OCI-M2 (cell line): ENCODE results near the gene SPTBN5.

Source experiments
- DNase-seq: peaks from one replicate; lab custom pipeline; 2025; ENCODE audit not compliant: unreplicated experiment; lab: John Stamatoyannopoulos, UW

Gene SPTBN5

GRCh38 chr15:41868321-41868720, 25.5 kb downstream of the SPTBN5 start:
- no peak for DNase-seq

- DNase-seq = no peak
Observed at GRCh38 chr15:41866872-41867579, 26.8 kb downstream of the SPTBN5 start.

GRCh38 chr15:41866263-41866703, 27.6 kb downstream of the SPTBN5 start:
- no peak for DNase-seq

- no peak for DNase-seq
Observed at GRCh38 chr15:41865490-41866055, 28.3 kb downstream of the SPTBN5 start.

GRCh38 chr15:41862515-41863116, 31.2 kb downstream of the SPTBN5 start:
- no peak for DNase-seq

- DNase-seq = no peak
Observed at GRCh38 chr15:41861736-41862356, 32.0 kb downstream of the SPTBN5 start.

GRCh38 chr15:41860049-41860828, 33.6 kb downstream of the SPTBN5 start:
- DNase-seq = no peak

- DNase-seq = no peak
Observed at GRCh38 chr15:41858756-41859155, 35.1 kb downstream of the SPTBN5 start.

GRCh38 chr15:41857316-41857715, 36.5 kb downstream of the SPTBN5 start:
- no peak for DNase-seq

- DNase-seq = no peak
Observed at GRCh38 chr15:41856716-41857115, 37.1 kb downstream of the SPTBN5 start.

- DNase-seq = no peak
Observed at GRCh38 chr15:41856262-41856661, 37.6 kb downstream of the SPTBN5 start.

- no peak for DNase-seq
Observed at GRCh38 chr15:41855261-41855961, 38.4 kb downstream of the SPTBN5 start.

GRCh38 chr15:41854443-41854842, 39.4 kb downstream of the SPTBN5 start:
- no peak for DNase-seq

GRCh38 chr15:41853831-41854230, 40.0 kb downstream of the SPTBN5 start:
- DNase-seq = no peak

GRCh38 chr15:41852736-41853590, 40.9 kb downstream of the SPTBN5 start:
- no peak for DNase-seq

GRCh38 chr15:41851755-41852370, 42.0 kb downstream of the SPTBN5 start:
- DNase-seq = no peak

- no peak for DNase-seq
Observed at GRCh38 chr15:41851167-41851523, 42.7 kb downstream of the SPTBN5 start.

- no peak for DNase-seq
Observed at GRCh38 chr15:41850482-41851166, 43.2 kb downstream of the SPTBN5 start.

- no peak for DNase-seq
Observed at GRCh38 chr15:41849861-41850260, 44.0 kb downstream of the SPTBN5 start.
